Ammon's horn (tissue), 1 donor: ENCODE data around the gene LRRC8B.
"Not testable (repeated sequence)": the region's sequence is repeated elsewhere in the genome, so short reads cannot be mapped to it uniquely, and the experiment has no call there.

Experiments used
- DNase-seq: peaks from one replicate; pipeline ENCODE4 v3.0.0-alpha.2; 2016; ENCODE audit warnings: low spot score

Gene LRRC8B

GRCh38 chr1:89608319-89608983, 83.8 kb downstream of the LRRC8B start:
- no peak for DNase-seq

GRCh38 chr1:89608984-89609725, 84.5 kb downstream of the LRRC8B start:
- DNase-seq, result no peak

- no peak for DNase-seq
Measured at GRCh38 chr1:89609781-89610456, 85.3 kb downstream of the LRRC8B start.

- no peak for DNase-seq
Measured at GRCh38 chr1:89610457-89611011, 85.9 kb downstream of the LRRC8B start.

- DNase-seq, result no peak
Measured at GRCh38 chr1:89611721-89612120, 87.1 kb downstream of the LRRC8B start.

GRCh38 chr1:89613928-89614327, 89.3 kb downstream of the LRRC8B start:
- DNase-seq, result no peak

- DNase-seq, result no peak
Measured at GRCh38 chr1:89615676-89616598, 91.3 kb downstream of the LRRC8B start.

- no peak for DNase-seq
Measured at GRCh38 chr1:89616844-89617627, 92.4 kb downstream of the LRRC8B start.

GRCh38 chr1:89620664-89621063, 96.0 kb downstream of the LRRC8B start:
- DNase-seq, result no peak

GRCh38 chr1:89622895-89623294, 98.3 kb downstream of the LRRC8B start:
- DNase-seq, result no peak

- peak; percentile 62 for DNase-seq
Measured at GRCh38 chr1:89624314-89624713, 99.7 kb downstream of the LRRC8B start.

GRCh38 chr1:89624715-89625323, 100.2 kb downstream of the LRRC8B start:
- DNase-seq, result no peak

GRCh38 chr1:89627596-89627962, 103.0 kb downstream of the LRRC8B start:
- peak; percentile 65 for DNase-seq

- DNase-seq, result no peak
Measured at GRCh38 chr1:89629146-89629545, 104.5 kb downstream of the LRRC8B start.

GRCh38 chr1:89629600-89629999, 105.0 kb downstream of the LRRC8B start:
- not testable (repeated sequence) for DNase-seq

GRCh38 chr1:89630048-89630447, 105.4 kb downstream of the LRRC8B start:
- no peak for DNase-seq

- no peak for DNase-seq
Measured at GRCh38 chr1:89631816-89632656, 107.4 kb downstream of the LRRC8B start.

GRCh38 chr1:89632657-89633247, 108.1 kb downstream of the LRRC8B start, which contains the start of gene LRRC8C:
Gene LRRC8C (plus strand): TSS chr1:89633120. CDS start chr1:89686474, 53,354 bp downstream.
- peak; percentile 87 for DNase-seq

- DNase-seq, result peak; percentile 59
Measured at GRCh38 chr1:89633248-89633799, 108.7 kb downstream of the LRRC8B start.
